ENCODE data around the gene NCAPG2. TPM values are rescaled to one million over a fixed set of nuclear protein-coding genes. Genes with fewer than 3 reads are reported as not detected.

The NCAPG2 gene
- total RNA-seq, 2 experiments from 2014 or later: 61.8 to 111 TPM

- H3K4me3 ChIP-seq (ENCODE audit: low read depth, low read length, poor library complexity, severe bottlenecking): no peak overlapping the region
- H3K4me1 ChIP-seq (ENCODE audit: insufficient read depth, low read length, poor library complexity, severe bottlenecking): peaks cover 10% of the 10 kb centered on the region
- CTCF ChIA-PET (ENCODE audit: unreplicated experiment): no interaction called here
- intact Hi-C loops (cut with micrococcal nuclease; ENCODE audit: unreplicated experiment): no loop called here
- H3K79me2 ChIP-seq (ENCODE audit: insufficient read depth, low read depth, low read length): no peaks in the 10 kb centered on the region
- H3K4me2 ChIP-seq (ENCODE audit: low read length): no peak overlapping the region
- H2AFZ ChIP-seq (ENCODE audit: low read length): no peak overlapping the region
- no peaks in the 10 kb centered on the region for H3K9me2 ChIP-seq (ENCODE audit: insufficient read depth, low read length)
- no TSS peak for BruUV-seq (replicated peaks)
- POLR2A ChIA-PET: interaction anchor here (0.7 to 1.3 kb wide), 2 partner anchors 12 to 1736 kb away, joined by 3 to 6 read pairs; no protein-coding TSS in a partner anchor
- no peak overlapping the region for H3K27ac ChIP-seq (ENCODE audit: low read depth, low read length, poor library complexity, severe bottlenecking)
- TF ChIP-seq EZH2phosphoT487 (IDR thresholded peaks at IDR 0.05; ENCODE audit: borderline replicate concordance, low read depth, low read length) (no peak), CTCF (conservative IDR thresholded peaks at IDR 0.05; ENCODE audit: low read length) (no peak)
- no peak for DNase-seq (ENCODE audit: low spot score)
- H3K9me3 ChIP-seq (ENCODE audit: low read length): no peaks in the 10 kb centered on the region
- no peaks in the 10 kb centered on the region for H3K36me3 ChIP-seq (ENCODE audit: insufficient read depth, low read length)
- H4K20me1 ChIP-seq (ENCODE audit: insufficient read depth, low read length): no peaks in the 10 kb centered on the region
Observed at GRCh38 chr7:158716802-158717201, 12.2 kb upstream of the NCAPG2 start.

GRCh38 chr7:158710651-158711102, 6.1 kb upstream of the NCAPG2 start:
- Histone ChIP-seq H3K4me2 (ENCODE audit: low read length) (no peak overlapping the region), H4K20me1 (ENCODE audit: insufficient read depth, low read length) (no peaks in the 10 kb centered on the region), H3K9me3 (ENCODE audit: low read length) (peaks cover 11% of the 10 kb centered on the region), H3K79me2 (ENCODE audit: insufficient read depth, low read depth, low read length) (no peaks in the 10 kb centered on the region), H3K4me1 (ENCODE audit: insufficient read depth, low read length, poor library complexity, severe bottlenecking) (no peaks in the 10 kb centered on the region), H3K27ac (ENCODE audit: low read depth, low read length, poor library complexity, severe bottlenecking) (no peak overlapping the region), H3K9me2 (ENCODE audit: insufficient read depth, low read length) (no peaks in the 10 kb centered on the region), H2AFZ (ENCODE audit: low read length) (no peak overlapping the region), H3K36me3 (ENCODE audit: insufficient read depth, low read length) (no peaks in the 10 kb centered on the region), H3K4me3 (ENCODE audit: low read depth, low read length, poor library complexity, severe bottlenecking) (no peak overlapping the region)
- TF ChIP-seq EZH2phosphoT487 (IDR thresholded peaks at IDR 0.05; ENCODE audit: borderline replicate concordance, low read depth, low read length) (no peak), CTCF (conservative IDR thresholded peaks at IDR 0.05; ENCODE audit: low read length) (no peak)
- no peak for DNase-seq (ENCODE audit: low spot score)
- CTCF ChIA-PET (ENCODE audit: unreplicated experiment): no interaction called here
- BruUV-seq (replicated peaks): no TSS peak
- POLR2A ChIA-PET: no interaction called here
- intact Hi-C loops (cut with micrococcal nuclease; ENCODE audit: unreplicated experiment): no loop called here

GRCh38 chr7:158707610-158708009, 3.0 kb upstream of the NCAPG2 start:
- BruUV-seq (replicated peaks): no TSS peak
- TF ChIP-seq EZH2phosphoT487 (IDR thresholded peaks at IDR 0.05; ENCODE audit: borderline replicate concordance, low read depth, low read length) (no peak), CTCF (conservative IDR thresholded peaks at IDR 0.05; ENCODE audit: low read length) (no peak)
- intact Hi-C loops (cut with micrococcal nuclease; ENCODE audit: unreplicated experiment): no loop called here
- Histone ChIP-seq H2AFZ (ENCODE audit: low read length) (no peak overlapping the region), H3K36me3 (ENCODE audit: insufficient read depth, low read length) (peaks cover 5% of the 10 kb centered on the region; the same call in 1 of the 2 replicates), H3K4me2 (ENCODE audit: low read length) (no peak overlapping the region), H3K4me1 (ENCODE audit: insufficient read depth, low read length, poor library complexity, severe bottlenecking) (peaks cover 12% of the 10 kb centered on the region), H3K79me2 (ENCODE audit: insufficient read depth, low read depth, low read length) (peaks cover 19% of the 10 kb centered on the region), H3K9me3 (ENCODE audit: low read length) (peaks cover 11% of the 10 kb centered on the region), H3K27ac (ENCODE audit: low read depth, low read length, poor library complexity, severe bottlenecking) (no peak overlapping the region), H3K4me3 (ENCODE audit: low read depth, low read length, poor library complexity, severe bottlenecking) (no peak overlapping the region), H4K20me1 (ENCODE audit: insufficient read depth, low read length) (peaks cover 5% of the 10 kb centered on the region; the same call in 1 of the 2 replicates), H3K9me2 (ENCODE audit: insufficient read depth, low read length) (no peaks in the 10 kb centered on the region)
- DNase-seq (ENCODE audit: low spot score): peak; percentile 45
- ChIA-PET CTCF (ENCODE audit: unreplicated experiment) (interaction anchor here (1.0 kb wide), 1 partner anchor 270 kb away, joined by 4 read pairs; no protein-coding TSS in a partner anchor), POLR2A (interaction anchor here (0.7 kb wide), 1 partner anchor 189 kb away, joined by 4 read pairs; no protein-coding TSS in a partner anchor)
